ENCODE measurements around the gene TSSK6. TPM values are rescaled to one million over a fixed set of nuclear protein-coding genes. Genes with fewer than 3 reads are reported as not detected.

Gene TSSK6
- polyA plus RNA-seq, 1 donor (not counting 4 experiments of a cell fraction or from before 2014, with no cell fraction given) = 0.47 TPM

- H3K4me2 ChIP-seq (ENCODE audit: control insufficient read depth, extremely low read depth, insufficient read depth, low read depth, low read length) = no peak overlapping the region
- no peak overlapping the region for H3K27ac ChIP-seq (ENCODE audit: control insufficient read depth, insufficient read depth, low read length)
- H3K4me1 ChIP-seq (ENCODE audit: control insufficient read depth, extremely low read depth, insufficient read depth, low read length) = peaks cover 10% of the 10 kb centered on the region
- H3K4me3 ChIP-seq (ENCODE audit: control insufficient read depth in 2 of 3, extremely low read depth in 1 of 3, insufficient read depth in 2 of 3, low read depth in 1 of 3, low read length in 3 of 3) = no peak overlapping the region
- H3K9ac ChIP-seq (ENCODE audit: control insufficient read depth, extremely low read depth, insufficient read depth, low read length) = no peak overlapping the region
- no peak overlapping the region for H2AFZ ChIP-seq (ENCODE audit: control insufficient read depth, low read length)
- FAIRE-seq (no peak), DNase-seq (ENCODE audit: low read depth, low spot score) (no peak)
- H3K36me3 ChIP-seq (ENCODE audit: control insufficient read depth in 2 of 2, extremely low read depth in 1 of 2, insufficient read depth in 2 of 2, low read length in 2 of 2) = peaks cover 0 to 3% of the 10 kb centered on the region in 2 experiments
- dilution Hi-C loops (cut with MboI; ENCODE audit: extremely low pct_ligation_motif_present, low sequenced_read_pairs) = no loop called here
- no peaks in the 10 kb centered on the region for H3K9me3 ChIP-seq (ENCODE audit: control insufficient read depth, low read depth, low read length)
- no peaks in the 10 kb centered on the region for H4K20me1 ChIP-seq (ENCODE audit: control insufficient read depth, extremely low read depth, insufficient read depth, low read length)
- peaks cover 32% of the 10 kb centered on the region for H3K27me3 ChIP-seq (ENCODE audit: control insufficient read depth, extremely low read depth, insufficient read depth, low read length)
- H3K79me2 ChIP-seq (ENCODE audit: control insufficient read depth, insufficient read depth, low read length) = no peaks in the 10 kb centered on the region
- TF ChIP-seq EZH2 (IDR thresholded peaks at IDR 0.05; ENCODE audit: low read length) (no peak), CTCF (optimal IDR thresholded peaks at IDR 0.05 in 1 of 3, IDR thresholded peaks at IDR 0.05 in 1 of 3, conservative IDR thresholded peaks at IDR 0.05 in 1 of 3; ENCODE audit: extremely low read depth in 1 of 3, insufficient read depth in 2 of 3, low read length in 3 of 3) (no peak)
- no peaks in the 10 kb centered on the region for H3K9me1 ChIP-seq (ENCODE audit: control insufficient read depth, extremely low read depth, insufficient read depth, low read length)
Observed at GRCh38 chr19:19535311-19536191, 20.2 kb upstream of the TSSK6 start.

GRCh38 chr19:19534556-19535265 lies 19.4 kb upstream of the TSSK6 start:
- no peaks in the 10 kb centered on the region for H3K9me1 ChIP-seq (ENCODE audit: control insufficient read depth, extremely low read depth, insufficient read depth, low read length)
- H3K9me3 ChIP-seq (ENCODE audit: control insufficient read depth, low read depth, low read length) = no peaks in the 10 kb centered on the region
- H2AFZ ChIP-seq (ENCODE audit: control insufficient read depth, low read length) = no peak overlapping the region
- H3K4me3 ChIP-seq (ENCODE audit: control insufficient read depth in 2 of 3, extremely low read depth in 1 of 3, insufficient read depth in 2 of 3, low read depth in 1 of 3, low read length in 3 of 3) = no peak overlapping the region
- peaks cover 10% of the 10 kb centered on the region for H3K4me1 ChIP-seq (ENCODE audit: control insufficient read depth, extremely low read depth, insufficient read depth, low read length)
- H3K79me2 ChIP-seq (ENCODE audit: control insufficient read depth, insufficient read depth, low read length) = no peaks in the 10 kb centered on the region
- H4K20me1 ChIP-seq (ENCODE audit: control insufficient read depth, extremely low read depth, insufficient read depth, low read length) = no peaks in the 10 kb centered on the region
- DNase-seq (ENCODE audit: low read depth, low spot score) (no peak), FAIRE-seq (no peak)
- H3K27me3 ChIP-seq (ENCODE audit: control insufficient read depth, extremely low read depth, insufficient read depth, low read length) = peaks cover 26% of the 10 kb centered on the region
- no peak overlapping the region for H3K9ac ChIP-seq (ENCODE audit: control insufficient read depth, extremely low read depth, insufficient read depth, low read length)
- TF ChIP-seq CTCF (optimal IDR thresholded peaks at IDR 0.05 in 1 of 3, IDR thresholded peaks at IDR 0.05 in 1 of 3, conservative IDR thresholded peaks at IDR 0.05 in 1 of 3; ENCODE audit: extremely low read depth in 1 of 3, insufficient read depth in 2 of 3, low read length in 3 of 3) (no peak), EZH2 (IDR thresholded peaks at IDR 0.05; ENCODE audit: low read length) (no peak)
- peaks cover 0 to 3% of the 10 kb centered on the region in 2 experiments for H3K36me3 ChIP-seq (ENCODE audit: control insufficient read depth in 2 of 2, extremely low read depth in 1 of 2, insufficient read depth in 2 of 2, low read length in 2 of 2)
- no peak overlapping the region for H3K27ac ChIP-seq (ENCODE audit: control insufficient read depth, insufficient read depth, low read length)
- dilution Hi-C loops (cut with MboI; ENCODE audit: extremely low pct_ligation_motif_present, low sequenced_read_pairs) = no loop called here
- H3K4me2 ChIP-seq (ENCODE audit: control insufficient read depth, extremely low read depth, insufficient read depth, low read depth, low read length) = no peak overlapping the region
